SK-N-SH treated with all-trans-retinoic acid at 6 μM for 48 hours (cell line): ENCODE data around the gene CDKN2D.

ENCODE experiments used
- ARNTL ChIP-seq: fragments of 450-650 bp; formaldehyde crosslinking; IDR thresholded peaks from 2 replicates; pipeline ENCODE4 v1.5.0; 2020; ENCODE audit warnings: low read depth, mild to moderate bottlenecking, moderate library complexity, borderline replicate concordance
- BACH2 ChIP-seq: fragments of 250-450 bp; sonication (Bioruptor Pico); IDR thresholded peaks from 2 replicates; pipeline ENCODE4 v1.9.0; 2021; ENCODE audit warnings: mild to moderate bottlenecking, borderline replicate concordance
- CSDC2 ChIP-seq: fragments of 250-450 bp; sonication (Bioruptor Pico); IDR thresholded peaks from 2 replicates; pipeline ENCODE4 v1.5.0; 2020; ENCODE audit warnings: mild to moderate bottlenecking, moderate library complexity
- ISL1 ChIP-seq: fragments of 250-450 bp; sonication (Bioruptor Pico); IDR thresholded peaks from 2 replicates; pipeline ENCODE4 v2.1.2; 2022; ENCODE audit warnings: mild to moderate bottlenecking, moderate library complexity
- RARB ChIP-seq: fragments of 250-450 bp; sonication (Bioruptor Pico); IDR thresholded peaks from 2 replicates; pipeline ENCODE4 v1.8.0; 2021; ENCODE audit warnings: mild to moderate bottlenecking, moderate library complexity
- SNAI2 ChIP-seq: fragments of 250-450 bp; sonication (Bioruptor Pico); IDR thresholded peaks from 2 replicates; pipeline ENCODE4 v1.5.0; 2020; ENCODE audit warnings: mild to moderate bottlenecking, moderate library complexity
- ZFP3 ChIP-seq: fragments of 250-450 bp; sonication (Bioruptor Pico); IDR thresholded peaks from 2 replicates; pipeline ENCODE4 v1.5.0; 2020; ENCODE audit warnings: mild to moderate bottlenecking, moderate library complexity
- ZFP30 ChIP-seq: fragments of 450-650 bp; formaldehyde crosslinking; IDR thresholded peaks from 2 replicates; pipeline ENCODE4 v1.5.0; 2022; ENCODE audit warnings: mild to moderate bottlenecking, moderate library complexity
- TF ChIP-seq, protein P1 (sequence below): fragments of 250-450 bp; sonication (Bioruptor Pico); IDR thresholded peaks from 2 replicates; pipeline ENCODE4 v1.5.1; 2020; ENCODE audit warnings: low read depth, mild to moderate bottlenecking, moderate library complexity
- TF ChIP-seq, protein P2 (sequence below): fragments of 250-450 bp; sonication (Bioruptor Pico); IDR thresholded peaks from 2 replicates; pipeline ENCODE4 v1.8.0; 2021; ENCODE audit warnings: low read depth, mild to moderate bottlenecking, moderate library complexity, borderline replicate concordance
- TF ChIP-seq, protein P3 (sequence below): fragments of 250-450 bp; sonication (Bioruptor Pico); IDR thresholded peaks from 2 replicates; pipeline ENCODE4 v1.5.0; 2020; ENCODE audit warnings: mild to moderate bottlenecking, moderate library complexity
- TF ChIP-seq, protein P4 (sequence below): fragments of 250-450 bp; sonication (Bioruptor Pico); IDR thresholded peaks from 2 replicates; pipeline ENCODE4 v1.5.1; 2021; ENCODE audit warnings: mild to moderate bottlenecking, moderate library complexity

DNA sequence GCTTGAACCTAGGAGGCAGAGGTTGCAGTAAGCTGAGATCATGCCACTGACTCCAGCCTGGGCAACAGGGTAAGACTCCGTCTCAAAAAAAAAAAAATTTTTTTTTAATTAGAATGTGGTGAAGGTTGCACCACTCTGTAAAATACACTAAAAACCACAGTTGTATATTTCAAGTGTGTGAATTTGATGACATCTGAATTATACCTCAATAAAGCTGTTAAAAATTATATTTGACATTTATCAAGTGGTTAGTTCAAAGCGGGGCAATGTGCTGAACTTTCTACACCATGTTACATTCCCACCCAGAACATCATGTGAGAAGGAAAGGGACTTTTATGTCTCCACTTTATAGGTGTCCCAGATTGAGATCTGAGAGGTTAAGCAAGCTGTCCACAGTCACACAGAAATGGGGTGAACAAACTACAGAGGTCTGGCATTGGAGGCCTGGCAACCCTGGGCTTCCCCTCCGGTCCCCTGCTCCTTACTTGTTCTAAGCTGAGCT is 45.6 kb downstream of the CDKN2D start:
- TF ChIP-seq RARB (CRISPR knock-in tag) (no peak), SNAI2 (no peak), ZFP30 (no peak), BACH2 (CRISPR knock-in tag) (no peak), ZFP3 (CRISPR knock-in tag) (no peak), ISL1 (CRISPR knock-in tag) (no peak), CSDC2 (CRISPR knock-in tag) (no peak), ARNTL (CRISPR knock-in tag) (no peak)
- TF ChIP-seq, protein P1, sequence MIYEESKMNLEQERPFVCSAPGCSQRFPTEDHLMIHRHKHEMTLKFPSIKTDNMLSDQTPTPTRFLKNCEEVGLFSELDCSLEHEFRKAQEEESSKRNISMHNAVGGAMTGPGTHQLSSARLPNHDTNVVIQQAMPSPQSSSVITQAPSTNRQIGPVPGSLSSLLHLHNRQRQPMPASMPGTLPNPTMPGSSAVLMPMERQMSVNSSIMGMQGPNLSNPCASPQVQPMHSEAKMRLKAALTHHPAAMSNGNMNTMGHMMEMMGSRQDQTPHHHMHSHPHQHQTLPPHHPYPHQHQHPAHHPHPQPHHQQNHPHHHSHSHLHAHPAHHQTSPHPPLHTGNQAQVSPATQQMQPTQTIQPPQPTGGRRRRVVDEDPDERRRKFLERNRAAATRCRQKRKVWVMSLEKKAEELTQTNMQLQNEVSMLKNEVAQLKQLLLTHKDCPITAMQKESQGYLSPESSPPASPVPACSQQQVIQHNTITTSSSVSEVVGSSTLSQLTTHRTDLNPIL (CRISPR knock-in tag) = no peak
- TF ChIP-seq, protein P2, sequence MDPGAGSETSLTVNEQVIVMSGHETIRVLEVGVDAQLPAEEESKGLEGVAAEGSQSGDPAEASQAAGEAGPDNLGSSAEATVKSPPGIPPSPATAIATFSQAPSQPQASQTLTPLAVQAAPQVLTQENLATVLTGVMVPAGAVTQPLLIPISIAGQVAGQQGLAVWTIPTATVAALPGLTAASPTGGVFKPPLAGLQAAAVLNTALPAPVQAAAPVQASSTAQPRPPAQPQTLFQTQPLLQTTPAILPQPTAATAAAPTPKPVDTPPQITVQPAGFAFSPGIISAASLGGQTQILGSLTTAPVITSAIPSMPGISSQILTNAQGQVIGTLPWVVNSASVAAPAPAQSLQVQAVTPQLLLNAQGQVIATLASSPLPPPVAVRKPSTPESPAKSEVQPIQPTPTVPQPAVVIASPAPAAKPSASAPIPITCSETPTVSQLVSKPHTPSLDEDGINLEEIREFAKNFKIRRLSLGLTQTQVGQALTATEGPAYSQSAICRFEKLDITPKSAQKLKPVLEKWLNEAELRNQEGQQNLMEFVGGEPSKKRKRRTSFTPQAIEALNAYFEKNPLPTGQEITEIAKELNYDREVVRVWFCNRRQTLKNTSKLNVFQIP (CRISPR knock-in tag) = no peak
- TF ChIP-seq, protein P3, sequence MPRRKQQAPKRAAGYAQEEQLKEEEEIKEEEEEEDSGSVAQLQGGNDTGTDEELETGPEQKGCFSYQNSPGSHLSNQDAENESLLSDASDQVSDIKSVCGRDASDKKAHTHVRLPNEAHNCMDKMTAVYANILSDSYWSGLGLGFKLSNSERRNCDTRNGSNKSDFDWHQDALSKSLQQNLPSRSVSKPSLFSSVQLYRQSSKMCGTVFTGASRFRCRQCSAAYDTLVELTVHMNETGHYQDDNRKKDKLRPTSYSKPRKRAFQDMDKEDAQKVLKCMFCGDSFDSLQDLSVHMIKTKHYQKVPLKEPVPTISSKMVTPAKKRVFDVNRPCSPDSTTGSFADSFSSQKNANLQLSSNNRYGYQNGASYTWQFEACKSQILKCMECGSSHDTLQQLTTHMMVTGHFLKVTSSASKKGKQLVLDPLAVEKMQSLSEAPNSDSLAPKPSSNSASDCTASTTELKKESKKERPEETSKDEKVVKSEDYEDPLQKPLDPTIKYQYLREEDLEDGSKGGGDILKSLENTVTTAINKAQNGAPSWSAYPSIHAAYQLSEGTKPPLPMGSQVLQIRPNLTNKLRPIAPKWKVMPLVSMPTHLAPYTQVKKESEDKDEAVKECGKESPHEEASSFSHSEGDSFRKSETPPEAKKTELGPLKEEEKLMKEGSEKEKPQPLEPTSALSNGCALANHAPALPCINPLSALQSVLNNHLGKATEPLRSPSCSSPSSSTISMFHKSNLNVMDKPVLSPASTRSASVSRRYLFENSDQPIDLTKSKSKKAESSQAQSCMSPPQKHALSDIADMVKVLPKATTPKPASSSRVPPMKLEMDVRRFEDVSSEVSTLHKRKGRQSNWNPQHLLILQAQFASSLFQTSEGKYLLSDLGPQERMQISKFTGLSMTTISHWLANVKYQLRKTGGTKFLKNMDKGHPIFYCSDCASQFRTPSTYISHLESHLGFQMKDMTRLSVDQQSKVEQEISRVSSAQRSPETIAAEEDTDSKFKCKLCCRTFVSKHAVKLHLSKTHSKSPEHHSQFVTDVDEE (CRISPR knock-in tag) = no peak
- TF ChIP-seq, protein P4, sequence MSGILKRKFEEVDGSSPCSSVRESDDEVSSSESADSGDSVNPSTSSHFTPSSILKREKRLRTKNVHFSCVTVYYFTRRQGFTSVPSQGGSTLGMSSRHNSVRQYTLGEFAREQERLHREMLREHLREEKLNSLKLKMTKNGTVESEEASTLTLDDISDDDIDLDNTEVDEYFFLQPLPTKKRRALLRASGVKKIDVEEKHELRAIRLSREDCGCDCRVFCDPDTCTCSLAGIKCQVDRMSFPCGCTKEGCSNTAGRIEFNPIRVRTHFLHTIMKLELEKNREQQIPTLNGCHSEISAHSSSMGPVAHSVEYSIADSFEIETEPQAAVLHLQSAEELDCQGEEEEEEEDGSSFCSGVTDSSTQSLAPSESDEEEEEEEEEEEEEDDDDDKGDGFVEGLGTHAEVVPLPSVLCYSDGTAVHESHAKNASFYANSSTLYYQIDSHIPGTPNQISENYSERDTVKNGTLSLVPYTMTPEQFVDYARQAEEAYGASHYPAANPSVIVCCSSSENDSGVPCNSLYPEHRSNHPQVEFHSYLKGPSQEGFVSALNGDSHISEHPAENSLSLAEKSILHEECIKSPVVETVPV (CRISPR knock-in tag) = no peak
